ENCODE results near the gene VTA1.

DNA sequence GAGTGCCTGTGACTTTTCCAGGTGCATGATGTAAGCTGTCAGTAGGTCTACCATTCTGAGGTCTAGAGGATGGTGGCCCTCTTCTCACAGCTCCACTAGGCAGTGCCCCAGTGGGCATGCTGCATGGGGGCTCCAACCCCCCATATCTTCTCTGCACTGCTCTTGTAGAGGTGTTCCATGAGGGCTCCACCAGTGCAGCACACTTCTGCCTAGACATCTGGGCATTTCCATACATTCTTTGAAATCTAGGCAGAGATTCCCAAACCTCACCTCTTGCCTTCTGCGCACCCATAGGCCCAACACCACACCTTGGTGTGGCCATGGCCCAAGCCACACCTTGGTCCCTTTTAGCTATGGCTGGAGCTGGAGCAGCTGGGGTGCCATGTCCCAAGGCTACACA is 66.3 kb downstream of the VTA1 start:
- TF ChIP-seq, protein P1, sequence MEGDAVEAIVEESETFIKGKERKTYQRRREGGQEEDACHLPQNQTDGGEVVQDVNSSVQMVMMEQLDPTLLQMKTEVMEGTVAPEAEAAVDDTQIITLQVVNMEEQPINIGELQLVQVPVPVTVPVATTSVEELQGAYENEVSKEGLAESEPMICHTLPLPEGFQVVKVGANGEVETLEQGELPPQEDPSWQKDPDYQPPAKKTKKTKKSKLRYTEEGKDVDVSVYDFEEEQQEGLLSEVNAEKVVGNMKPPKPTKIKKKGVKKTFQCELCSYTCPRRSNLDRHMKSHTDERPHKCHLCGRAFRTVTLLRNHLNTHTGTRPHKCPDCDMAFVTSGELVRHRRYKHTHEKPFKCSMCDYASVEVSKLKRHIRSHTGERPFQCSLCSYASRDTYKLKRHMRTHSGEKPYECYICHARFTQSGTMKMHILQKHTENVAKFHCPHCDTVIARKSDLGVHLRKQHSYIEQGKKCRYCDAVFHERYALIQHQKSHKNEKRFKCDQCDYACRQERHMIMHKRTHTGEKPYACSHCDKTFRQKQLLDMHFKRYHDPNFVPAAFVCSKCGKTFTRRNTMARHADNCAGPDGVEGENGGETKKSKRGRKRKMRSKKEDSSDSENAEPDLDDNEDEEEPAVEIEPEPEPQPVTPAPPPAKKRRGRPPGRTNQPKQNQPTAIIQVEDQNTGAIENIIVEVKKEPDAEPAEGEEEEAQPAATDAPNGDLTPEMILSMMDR (IDR thresholded peaks at IDR 0.05) = no peak
- no peak for TF ChIP-seq POLR2A (IDR thresholded peaks at IDR 0.05)
